ENCODE results near the gene SOCS4. TPM values are rescaled to one million over a fixed set of nuclear protein-coding genes. Genes with fewer than 3 reads are reported as not detected.
A peak's percentile ranks its signal among the peaks of the same experiment; 100 is the strongest.
"Not testable (repeated sequence)": the region's sequence is repeated elsewhere in the genome, so short reads cannot be mapped to it uniquely, and the experiment has no call there.

Gene SOCS4, protein sequence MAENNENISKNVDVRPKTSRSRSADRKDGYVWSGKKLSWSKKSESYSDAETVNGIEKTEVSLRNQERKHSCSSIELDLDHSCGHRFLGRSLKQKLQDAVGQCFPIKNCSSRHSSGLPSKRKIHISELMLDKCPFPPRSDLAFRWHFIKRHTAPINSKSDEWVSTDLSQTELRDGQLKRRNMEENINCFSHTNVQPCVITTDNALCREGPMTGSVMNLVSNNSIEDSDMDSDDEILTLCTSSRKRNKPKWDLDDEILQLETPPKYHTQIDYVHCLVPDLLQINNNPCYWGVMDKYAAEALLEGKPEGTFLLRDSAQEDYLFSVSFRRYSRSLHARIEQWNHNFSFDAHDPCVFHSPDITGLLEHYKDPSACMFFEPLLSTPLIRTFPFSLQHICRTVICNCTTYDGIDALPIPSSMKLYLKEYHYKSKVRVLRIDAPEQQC
- 23.3 TPM for polyA plus RNA-seq (ENCODE audit: insufficient read length)
- long read RNA-seq, donor 1, full-length matches to known transcripts = 2 of 27 reads
- long read RNA-seq, donor 1, partial matches to known transcripts = 25 of 27 reads
- long read RNA-seq, donor 1, other reads (novel, unspliced or antisense) = 0 of 27 reads
- long read RNA-seq, donor 2, full-length matches to known transcripts = 5 of 5 reads
- long read RNA-seq, donor 2, partial matches to known transcripts = 0 of 5 reads
- long read RNA-seq, donor 2, other reads (novel, unspliced or antisense) = 0 of 5 reads
- long read RNA-seq, donor 3, full-length matches to known transcripts = 14 of 14 reads
- long read RNA-seq, donor 3, partial matches to known transcripts = 0 of 14 reads
- long read RNA-seq, donor 3, other reads (novel, unspliced or antisense) = 0 of 14 reads
- long read RNA-seq, donor 4, full-length matches to known transcripts = 2 of 2 reads
- long read RNA-seq, donor 4, partial matches to known transcripts = 0 of 2 reads
- long read RNA-seq, donor 4, other reads (novel, unspliced or antisense) = 0 of 2 reads
- long read RNA-seq, donor 5, full-length matches to known transcripts = 5 of 5 reads
- long read RNA-seq, donor 5, partial matches to known transcripts = 0 of 5 reads
- long read RNA-seq, donor 5, other reads (novel, unspliced or antisense) = 0 of 5 reads
- long read RNA-seq, donor 6, full-length matches to known transcripts = 5 of 5 reads
- long read RNA-seq, donor 6, partial matches to known transcripts = 0 of 5 reads
- long read RNA-seq, donor 6, other reads (novel, unspliced or antisense) = 0 of 5 reads
- long read RNA-seq, donor 7, full-length matches to known transcripts = 13 of 13 reads
- long read RNA-seq, donor 7, partial matches to known transcripts = 0 of 13 reads
- long read RNA-seq, donor 7, other reads (novel, unspliced or antisense) = 0 of 13 reads
- long read RNA-seq, donor 8 = 0 reads

DNA sequence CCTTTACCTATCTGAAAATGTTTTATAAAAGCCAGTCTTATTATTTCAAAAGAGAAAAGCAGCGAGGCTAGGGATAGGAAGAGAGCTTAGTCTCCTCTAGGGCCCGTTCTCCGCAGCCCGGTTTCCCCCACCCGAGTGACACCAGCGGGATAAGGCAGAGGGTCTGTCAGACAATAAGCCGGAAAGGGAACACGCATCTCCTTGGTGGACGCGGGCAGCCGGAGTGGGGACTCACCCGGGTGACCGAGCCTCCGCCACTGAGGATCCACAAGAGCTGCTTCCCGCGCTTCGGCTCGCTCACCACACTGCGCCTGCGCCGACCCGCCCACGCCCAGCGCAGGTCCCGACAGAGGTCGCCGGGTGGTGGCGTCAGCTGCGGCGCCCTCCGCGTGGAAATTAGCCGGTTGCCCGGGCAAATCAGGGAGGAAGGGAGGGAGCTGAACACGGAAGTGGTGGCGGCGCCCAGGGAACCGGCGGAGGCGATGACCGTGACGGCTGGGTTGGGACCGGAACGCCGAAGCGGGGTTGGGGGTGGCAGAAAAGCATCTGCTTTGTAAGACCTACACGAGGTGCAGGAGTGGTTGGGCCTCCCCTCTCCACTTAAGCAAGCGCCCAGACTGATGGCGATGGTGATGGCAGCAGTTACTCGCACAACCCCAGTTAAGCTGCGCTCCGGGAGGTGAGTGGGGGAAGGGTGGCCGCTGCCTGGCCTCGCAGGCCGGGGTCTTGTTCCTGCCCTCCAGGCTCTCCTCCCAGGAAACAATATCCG is at the start of gene SOCS4, which contains the start of gene WDHD1:
SOCS4 (plus strand) TSS at position 444 of the 769 bp plus-strand sequence. CDS start 15,806 bp downstream, outside the sequence.
WDHD1 (minus strand) TSS at position 307 of the 769 bp plus-strand sequence. CDS start 312 bp downstream, outside the sequence.
- peak; percentile 91 for DNase-seq

DNA sequence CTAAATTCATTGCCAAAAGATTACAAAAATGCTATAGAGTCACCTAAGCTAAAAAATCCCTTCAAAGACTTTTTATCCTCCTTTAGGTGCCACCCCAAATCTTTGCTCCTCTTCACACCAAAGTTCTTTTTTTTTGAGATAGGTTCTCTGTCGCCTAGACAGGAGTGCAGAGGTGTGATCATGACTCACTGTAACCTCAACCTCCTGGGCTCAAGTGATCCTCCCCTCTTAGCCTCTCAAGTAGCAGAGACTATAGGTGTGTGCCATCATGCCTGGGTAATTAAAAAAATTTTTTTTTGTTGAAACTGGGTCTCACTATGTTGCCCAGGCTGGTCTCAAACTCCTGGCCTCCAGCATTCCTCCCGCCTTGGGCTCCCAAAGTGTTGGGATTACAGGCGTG is 48.0 kb upstream of the SOCS4 start:
- DNase-seq = no peak

DNA sequence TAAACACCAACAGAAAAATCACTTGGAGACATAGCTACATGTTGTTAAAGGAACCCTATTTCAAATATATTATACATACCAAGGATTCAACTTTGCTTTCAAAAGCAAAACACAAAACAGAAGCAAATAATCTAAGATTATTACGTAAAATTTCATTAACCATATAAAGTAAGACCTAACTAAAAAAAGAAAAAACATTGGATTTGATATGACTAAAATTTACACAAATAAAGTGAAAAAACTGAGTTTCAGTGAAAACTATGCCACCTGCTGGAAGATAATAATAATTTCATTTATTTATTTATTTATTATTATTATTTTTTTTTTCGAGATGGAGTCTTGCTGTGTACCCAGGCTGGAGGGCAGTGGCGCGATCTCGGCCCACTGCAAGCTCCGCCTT is 45.3 kb upstream of the SOCS4 start:
- DNase-seq = no peak

DNA sequence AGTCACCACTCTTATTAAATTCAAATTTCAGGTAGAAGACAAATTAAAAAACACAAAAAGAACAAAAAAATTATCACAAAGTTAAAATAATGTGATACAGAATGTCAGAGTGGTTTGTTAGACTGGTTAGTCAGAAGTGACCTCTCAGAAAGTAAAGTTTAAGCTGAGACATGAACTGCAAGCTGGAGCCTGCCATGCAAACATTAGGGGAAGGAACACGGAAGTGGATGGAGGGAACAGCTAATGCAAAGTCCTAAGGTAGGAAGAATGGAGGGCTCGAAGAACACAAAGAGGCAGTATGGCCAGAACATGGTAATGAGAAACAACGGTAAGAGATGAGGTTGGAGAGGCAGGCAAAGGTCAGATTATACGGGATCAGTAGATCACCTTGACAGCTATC is 41.9 kb upstream of the SOCS4 start:
- no peak for DNase-seq

DNA sequence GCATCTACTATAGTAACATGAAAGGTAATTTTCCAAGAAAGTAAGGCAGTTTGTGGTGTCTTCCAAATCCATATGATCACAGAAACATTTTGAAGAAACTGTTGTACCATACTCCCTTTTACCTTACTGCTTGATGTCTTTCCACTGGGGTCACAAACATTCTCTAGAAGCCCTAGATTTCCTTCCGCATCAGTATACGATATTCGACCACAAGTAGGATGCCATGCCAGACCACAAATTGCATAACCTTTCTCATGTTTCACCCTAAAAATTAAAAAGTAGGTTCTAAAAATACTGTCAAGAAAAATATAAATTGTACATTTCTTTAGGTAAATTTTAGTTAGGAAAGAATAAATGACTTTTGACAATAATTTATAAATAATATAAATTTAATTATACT is 26.7 kb upstream of the SOCS4 start:
- no peak for DNase-seq

DNA sequence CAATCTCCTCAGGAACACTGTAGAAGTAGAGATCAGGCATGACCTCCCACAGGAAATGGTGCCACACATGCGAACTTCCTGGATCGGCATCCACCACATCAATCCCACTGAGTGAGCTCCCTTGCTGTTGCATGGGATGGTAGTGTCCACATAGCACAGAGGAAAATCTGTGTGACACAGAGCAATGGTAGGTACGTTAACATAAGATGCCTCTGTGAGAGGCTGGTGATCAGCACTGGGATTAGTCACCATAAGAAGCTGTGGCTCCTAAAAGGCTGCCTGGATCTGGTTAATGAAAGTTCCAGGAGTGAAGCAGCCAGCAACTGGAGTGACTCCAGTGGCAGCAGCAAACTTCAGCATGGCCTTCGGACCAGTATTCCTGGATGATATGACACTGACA is 22.0 kb upstream of the SOCS4 start:
- no peak for DNase-seq

DNA sequence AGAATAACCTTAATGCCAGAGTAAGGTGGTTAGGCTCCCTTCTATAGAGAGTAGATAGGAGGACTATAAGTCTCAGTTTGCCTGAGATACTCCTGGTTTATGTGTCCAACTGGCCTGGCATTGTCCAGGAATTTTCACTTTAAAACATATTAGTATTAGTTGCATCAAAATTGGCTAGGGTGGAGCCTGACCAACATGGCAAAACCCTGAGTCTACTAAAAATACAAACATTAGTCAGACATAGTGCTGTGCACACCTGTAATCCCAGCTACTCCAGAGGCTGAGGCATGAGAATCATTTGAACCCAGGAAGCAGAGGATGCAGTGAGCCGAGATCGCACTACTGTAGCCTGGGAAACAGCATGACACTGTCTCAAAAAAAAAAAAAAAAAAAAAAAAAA is 12.0 kb upstream of the SOCS4 start:
- DNase-seq = no peak

DNA sequence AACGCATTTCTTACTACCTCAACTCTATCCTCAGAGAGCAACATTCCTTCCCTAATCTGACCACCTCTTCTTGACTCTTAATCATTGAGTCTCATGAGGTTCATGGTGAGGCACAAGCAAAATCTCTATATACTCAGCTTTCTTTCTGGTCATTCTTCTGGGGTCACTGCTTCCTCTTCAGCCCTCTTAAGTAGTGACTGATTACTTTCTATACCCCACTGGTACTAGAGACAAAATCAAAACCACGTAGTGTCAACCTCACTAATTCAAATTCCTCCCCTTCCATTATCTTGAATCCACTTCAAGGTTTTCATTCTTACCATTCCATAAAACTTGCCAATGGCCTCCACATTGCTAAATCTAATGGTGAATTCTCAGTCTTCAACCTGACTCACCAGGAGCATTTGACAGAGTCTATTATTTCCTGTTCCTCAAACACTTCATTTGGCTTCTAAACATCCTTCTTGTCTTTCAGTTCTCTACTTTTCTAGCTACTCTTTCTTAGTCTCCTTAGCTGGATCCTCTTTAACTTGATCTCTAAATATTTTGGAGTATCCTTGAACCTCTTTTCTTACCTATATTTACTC is 7.0 kb upstream of the SOCS4 start:
- no peak for DNase-seq

DNA sequence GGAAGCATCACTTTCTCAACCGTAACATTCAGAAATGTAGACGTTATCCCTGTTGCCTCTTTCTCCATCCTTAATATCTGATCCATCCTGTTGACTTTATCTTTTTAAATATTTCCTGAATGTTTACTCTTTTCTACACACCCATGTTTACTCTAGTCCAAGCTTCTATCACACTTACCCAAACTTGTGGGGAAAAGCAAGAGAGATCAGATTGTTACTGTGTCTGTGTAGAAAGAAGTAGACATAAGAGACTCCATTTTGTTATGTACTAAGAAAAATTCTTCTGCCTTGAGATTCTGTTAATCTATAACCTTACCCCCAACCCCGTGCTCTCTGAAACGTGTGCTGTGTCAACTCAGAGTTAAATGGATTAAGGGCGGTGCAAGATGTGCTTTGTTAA is 2.7 kb upstream of the SOCS4 start:
- not testable (repeated sequence) for DNase-seq

DNA sequence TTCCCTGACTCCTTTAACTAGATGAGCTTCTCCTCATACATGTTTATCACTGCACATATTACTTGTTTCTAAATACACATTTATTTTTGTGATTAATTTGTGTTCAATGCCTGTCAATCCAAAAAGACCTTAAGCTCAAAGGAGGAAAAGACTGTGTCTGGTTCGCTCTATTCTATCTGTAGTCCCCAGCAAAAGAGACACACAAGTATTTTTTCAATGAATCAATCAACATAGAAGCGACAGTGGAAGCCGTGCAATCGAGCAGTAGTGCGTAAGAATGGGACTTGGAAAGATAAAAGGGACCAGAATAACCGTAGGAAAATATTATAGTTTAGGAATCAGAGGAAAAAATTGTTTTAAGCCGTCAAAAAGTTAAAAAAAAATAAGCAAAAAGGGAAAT is 1.1 kb upstream of the SOCS4 start:
- DNase-seq = no peak

DNA sequence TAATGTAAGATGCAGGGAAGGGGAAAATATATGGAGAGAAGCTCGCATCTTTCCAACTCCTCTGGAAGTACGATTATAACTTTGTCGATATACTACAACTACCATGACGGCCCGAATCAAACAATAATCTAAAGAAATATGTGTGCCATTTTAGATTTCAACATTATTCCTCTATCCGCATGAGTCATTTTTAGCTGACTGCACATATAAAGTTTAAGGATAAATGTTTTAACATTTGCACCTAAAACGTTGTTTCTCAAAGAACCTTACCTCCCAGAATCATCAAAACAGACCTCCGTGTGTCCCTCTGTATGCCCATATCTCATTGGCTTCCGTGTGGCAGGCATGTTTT is 619 bp upstream of the SOCS4 start:
- peak; percentile 4 for DNase-seq

DNA sequence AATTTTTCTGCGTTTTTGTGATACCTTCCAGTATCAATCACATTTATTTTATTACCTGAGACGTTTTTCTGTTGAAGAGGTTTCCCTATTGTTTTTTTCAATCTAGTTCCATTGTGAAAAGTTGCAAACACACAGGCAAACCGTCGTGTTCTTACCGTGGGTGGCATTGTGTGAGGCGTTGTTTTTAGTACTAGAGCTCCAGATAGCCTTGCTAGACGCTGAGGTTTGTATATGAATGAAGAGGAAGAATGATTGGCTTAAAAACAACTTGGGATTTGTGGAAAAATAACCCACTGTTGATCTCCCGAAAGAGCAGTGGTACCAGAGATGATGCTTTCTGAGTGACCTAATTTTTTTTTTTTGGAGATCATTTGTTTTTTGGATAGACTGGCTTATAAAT is 1.0 kb downstream of the SOCS4 start:
- peak; percentile 20 for DNase-seq

DNA sequence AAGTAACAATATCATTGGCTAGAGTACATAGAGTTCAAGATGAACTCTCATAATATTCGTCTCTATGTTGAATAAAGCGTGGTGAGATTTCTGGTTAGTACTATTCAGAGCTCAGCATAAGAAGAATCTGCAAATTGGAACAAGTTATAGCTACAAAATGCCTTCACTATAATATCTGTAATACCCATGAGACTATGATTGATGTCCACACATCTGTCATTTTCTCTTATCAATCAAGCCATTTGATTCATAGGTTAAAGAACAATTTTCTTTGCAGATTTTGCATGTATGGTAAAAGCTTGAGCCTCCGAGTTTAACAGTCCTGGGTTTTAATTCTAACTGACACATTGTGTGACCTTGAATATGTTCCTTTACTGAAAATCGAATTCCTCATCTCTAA is 1.4 kb downstream of the SOCS4 start:
- DNase-seq = no peak

DNA sequence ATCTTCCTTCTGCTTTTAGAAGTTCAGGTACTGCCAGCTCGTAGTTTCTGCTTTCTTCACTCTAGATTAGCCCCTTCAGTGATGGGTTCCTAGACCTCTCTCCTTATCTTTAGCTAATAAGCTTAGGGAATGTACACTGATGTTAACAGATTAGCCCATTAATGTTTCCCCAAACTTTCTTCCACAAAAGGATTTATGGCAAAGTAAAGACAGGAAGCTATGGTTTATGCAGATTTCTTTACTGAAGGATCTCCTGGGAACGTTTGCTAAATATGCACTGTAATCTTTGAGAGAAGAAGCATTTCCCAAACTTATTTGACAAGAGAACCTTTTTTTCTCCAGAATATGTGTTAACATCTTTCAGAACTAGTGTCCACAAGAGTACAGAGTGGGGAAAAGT is 4.2 kb downstream of the SOCS4 start:
- no peak for DNase-seq

DNA sequence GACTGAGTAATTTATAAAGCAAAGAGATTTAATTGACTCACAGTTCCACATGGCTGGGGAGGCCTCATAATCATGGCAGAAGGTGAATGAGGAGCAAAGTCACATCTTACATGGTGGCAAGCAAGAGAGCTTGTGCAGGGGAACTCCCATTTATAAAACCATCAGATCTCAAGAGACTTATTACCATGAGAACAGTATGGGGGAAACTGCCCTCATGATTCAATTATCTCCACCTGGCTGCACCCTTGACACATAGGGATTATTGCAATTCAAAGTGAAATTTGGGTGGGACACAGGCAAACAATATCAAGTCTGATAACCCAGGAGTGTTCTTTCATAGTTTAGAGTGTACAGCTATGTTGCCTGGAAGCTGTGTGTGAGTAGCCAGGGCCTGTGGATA is 11.0 kb downstream of the SOCS4 start:
- DNase-seq = not testable (repeated sequence)

DNA sequence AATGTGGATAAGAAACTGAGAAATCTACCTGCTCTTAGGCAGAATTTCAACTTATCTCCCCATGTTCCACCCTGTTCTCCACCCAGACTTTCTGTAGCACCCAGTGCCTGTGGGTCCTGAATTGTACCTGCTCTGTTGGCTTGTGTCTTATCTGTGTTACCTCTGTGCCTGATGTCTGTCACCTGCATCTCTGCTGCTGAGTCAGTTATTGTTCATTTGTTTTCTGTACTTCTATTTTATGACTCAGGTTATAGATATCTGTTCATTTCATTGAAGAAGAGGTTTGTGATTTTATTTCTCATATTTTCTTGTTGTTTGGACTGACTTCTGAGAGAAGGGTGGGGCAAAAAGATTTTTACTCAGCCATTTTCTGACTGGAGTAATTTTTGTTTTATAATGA is 11.7 kb downstream of the SOCS4 start:
- DNase-seq = no peak

DNA sequence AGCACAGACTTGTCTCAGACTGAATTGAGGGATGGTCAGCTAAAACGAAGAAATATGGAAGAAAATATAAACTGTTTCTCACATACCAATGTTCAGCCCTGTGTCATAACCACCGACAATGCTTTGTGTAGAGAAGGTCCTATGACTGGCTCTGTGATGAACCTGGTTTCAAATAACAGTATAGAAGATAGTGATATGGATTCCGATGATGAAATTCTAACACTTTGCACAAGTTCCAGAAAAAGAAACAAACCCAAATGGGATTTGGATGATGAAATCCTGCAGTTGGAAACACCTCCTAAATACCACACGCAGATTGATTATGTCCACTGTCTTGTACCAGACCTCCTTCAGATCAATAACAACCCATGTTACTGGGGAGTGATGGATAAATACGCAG is 16.5 kb downstream of the SOCS4 start:
- no peak for DNase-seq

DNA sequence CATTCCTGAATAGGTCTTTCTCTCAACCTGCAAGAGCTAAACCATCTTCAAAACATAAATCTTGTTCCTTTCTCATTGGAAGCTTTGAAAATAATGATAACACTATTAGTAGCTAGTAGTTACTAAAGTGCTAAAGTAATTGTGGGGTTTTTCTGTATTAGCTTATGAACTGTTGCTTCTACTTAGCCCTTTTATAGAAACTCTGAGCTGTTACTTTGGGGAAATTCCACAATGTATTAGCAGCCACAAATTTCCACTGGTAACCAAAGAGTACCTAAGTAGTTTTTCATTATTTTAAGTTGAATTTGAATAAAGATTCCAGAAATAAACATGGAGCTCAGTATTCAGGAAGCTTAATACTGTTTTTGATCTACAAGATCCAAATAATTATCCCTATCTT is 18.1 kb downstream of the SOCS4 start:
- DNase-seq = no peak

DNA sequence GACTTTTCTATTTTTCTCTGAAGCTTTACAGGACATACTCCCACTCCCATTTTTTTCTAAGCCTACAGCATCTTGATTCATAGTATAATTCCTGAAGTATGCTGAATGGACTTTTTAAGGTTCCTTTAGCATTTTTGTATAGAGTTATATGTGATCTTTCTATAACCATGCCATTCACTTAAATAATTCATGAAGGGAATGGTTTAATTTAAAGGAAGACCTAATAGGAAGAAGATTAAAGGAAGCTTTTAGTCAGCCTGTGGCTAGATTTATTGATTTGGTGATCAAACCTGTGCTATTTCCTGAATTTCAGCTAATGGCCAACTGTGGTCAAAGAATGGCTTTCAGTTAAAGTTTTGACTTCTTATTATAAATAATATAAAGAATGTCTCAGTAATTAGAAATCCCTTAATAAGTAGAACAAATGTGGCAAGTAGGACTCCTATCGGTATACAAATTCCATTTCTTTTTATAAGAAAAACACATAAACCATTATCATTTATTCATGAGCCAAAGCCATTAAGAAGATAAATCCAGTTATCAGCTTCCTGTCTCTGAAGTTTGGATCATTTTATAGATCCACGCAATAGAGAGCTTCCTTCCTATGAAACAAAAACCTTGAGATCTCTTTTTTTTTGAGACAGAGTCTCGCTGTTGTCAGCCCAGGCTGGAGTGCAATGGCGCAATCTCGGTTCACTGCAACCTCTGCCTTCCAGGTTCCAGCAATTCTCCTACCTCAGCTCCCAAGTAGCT is 20.4 kb downstream of the SOCS4 start:
- no peak for DNase-seq

DNA sequence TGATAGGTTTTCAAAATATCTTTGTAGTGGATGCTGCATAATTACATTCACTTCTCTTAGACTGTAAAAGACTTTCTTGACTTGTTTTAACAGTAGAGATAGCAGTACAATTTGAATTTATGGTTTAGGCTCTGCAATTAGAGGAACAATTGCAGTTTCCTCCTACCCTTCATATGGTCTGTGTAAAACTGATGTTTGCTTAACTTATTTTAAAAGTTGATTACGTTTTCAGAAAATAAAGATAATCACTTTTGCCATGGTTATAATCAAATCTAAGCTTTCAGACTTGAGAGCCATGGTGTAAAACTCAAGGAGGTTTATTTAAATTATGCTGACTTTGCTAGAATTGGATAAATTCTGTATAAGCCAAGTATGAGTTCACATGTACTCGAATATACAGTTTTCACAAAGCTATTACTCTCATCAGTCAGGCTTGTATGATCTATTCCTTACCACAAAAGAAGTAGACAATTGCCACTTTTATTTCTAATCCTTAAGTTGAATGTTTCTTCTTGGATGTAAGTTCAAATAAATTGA is 21.9 kb downstream of the SOCS4 start:
- DNase-seq = no peak

Measured in left kidney (tissue), 8 donors.